PC-9 (cell line): Measurements from ENCODE around the gene DIDO1.

Experiments used
- EZH2 ChIP-seq: fragments of 200-600 bp; sonication (generic); IDR thresholded peaks from 2 replicates; pipeline ENCODE4 v1.8.0; 2017; ENCODE audit warnings: antibody characterized with exemption, low read depth
- TF ChIP-seq, protein P1 (sequence below): fragments of 200-600 bp; sonication (generic); conservative IDR thresholded peaks from 2 replicates; pipeline ENCODE4 v1.6.1; 2017; ENCODE audit warnings: mixed run types, antibody characterized with exemption, mild to moderate bottlenecking, moderate library complexity

DNA sequence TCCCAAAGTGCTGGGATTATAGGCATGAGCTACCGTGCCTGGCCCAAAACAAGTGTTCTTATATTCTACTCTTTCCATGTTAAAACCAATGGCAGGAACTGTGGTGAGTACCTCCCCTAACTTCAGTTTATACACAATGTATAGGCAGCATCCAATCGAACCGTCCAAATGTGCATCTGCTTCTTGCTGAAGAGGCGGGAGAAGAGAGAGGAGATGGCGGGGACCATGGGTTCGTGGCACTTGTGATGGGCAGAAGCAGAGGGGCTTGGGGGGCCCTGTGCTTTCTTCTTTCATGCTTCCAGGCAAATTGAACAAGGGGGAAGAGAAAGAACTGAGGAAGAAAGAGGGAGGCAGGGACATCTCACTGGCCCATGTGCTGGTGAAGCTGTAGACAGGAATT is 53.4 kb downstream of the DIDO1 start:
- TF ChIP-seq, protein P1, sequence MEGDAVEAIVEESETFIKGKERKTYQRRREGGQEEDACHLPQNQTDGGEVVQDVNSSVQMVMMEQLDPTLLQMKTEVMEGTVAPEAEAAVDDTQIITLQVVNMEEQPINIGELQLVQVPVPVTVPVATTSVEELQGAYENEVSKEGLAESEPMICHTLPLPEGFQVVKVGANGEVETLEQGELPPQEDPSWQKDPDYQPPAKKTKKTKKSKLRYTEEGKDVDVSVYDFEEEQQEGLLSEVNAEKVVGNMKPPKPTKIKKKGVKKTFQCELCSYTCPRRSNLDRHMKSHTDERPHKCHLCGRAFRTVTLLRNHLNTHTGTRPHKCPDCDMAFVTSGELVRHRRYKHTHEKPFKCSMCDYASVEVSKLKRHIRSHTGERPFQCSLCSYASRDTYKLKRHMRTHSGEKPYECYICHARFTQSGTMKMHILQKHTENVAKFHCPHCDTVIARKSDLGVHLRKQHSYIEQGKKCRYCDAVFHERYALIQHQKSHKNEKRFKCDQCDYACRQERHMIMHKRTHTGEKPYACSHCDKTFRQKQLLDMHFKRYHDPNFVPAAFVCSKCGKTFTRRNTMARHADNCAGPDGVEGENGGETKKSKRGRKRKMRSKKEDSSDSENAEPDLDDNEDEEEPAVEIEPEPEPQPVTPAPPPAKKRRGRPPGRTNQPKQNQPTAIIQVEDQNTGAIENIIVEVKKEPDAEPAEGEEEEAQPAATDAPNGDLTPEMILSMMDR = no peak
- no peak for TF ChIP-seq EZH2
